ENCODE data around the gene STYK1.
"Not testable (repeated sequence)": the region's sequence is repeated elsewhere in the genome, so short reads cannot be mapped to it uniquely, and the experiment has no call there.

The STYK1 gene

DNA sequence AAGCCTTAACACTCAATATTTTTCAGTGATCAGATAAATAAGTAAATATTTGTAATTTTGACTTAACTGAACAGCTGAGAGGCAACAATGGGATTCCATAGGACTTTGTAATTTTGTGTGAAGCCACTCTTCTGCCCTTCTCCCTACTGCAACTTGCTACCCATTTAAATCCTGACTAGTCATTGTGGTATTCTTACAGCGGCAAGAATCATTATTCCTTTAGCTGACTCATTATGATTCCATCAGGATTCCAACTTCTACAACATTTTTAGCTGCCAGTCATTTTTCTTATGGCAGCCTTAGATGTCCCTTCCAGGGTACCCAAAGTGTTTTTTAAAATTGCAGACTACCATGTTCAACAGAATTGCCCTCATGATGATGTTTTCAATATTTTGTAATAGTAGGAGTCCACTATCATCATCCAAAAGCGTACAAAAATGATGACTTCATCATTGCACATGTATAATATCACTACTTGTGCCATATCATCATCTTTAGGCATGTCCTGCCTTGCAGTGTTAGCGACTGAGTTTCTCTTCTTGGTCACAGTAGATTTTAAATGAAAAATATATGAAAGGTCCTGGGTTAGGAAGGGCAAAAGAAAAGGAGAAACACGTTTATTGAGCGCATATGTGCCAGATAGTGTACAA is 55.4 kb downstream of the STYK1 start:
- ATAC-seq (no peak), DNase-seq (ENCODE audit: low spot score in 2 of 2) (no peak)
- no peaks in the 10 kb centered on the region for H3K9me3 Mint-ChIP-seq
- peaks cover 4% of the 10 kb centered on the region for H3K36me3 Mint-ChIP-seq
- peaks cover 2% of the 10 kb centered on the region for H3K4me1 Mint-ChIP-seq
- no peak overlapping the region for H3K27ac Mint-ChIP-seq
- no peak overlapping the region for H3K4me3 Mint-ChIP-seq

DNA sequence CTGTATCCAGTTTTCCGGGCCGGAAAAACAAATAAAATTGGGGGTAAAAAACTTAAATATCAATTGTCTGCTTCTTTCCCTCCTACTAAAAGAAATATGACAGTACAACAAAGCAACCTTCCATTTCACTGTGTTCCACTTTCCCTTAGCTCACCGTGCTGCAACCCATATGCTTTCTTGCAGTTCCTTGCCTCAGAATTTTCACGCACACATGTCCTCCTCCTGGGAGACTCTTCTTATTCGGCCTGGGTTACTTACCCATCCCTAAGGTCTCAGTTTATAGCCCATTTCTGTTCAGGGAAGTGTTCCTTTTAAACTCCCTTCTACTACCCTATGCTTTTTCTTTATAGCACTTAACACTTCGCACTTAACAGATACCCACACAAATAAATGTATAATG is 56.0 kb downstream of the STYK1 start:
- DNase-seq (ENCODE audit: low spot score in 2 of 2), result no peak
- Mint-ChIP-seq H3K36me3 (peaks cover 10% of the 10 kb centered on the region), H3K27ac (no peak overlapping the region), H3K4me3 (no peak overlapping the region), H3K4me1 (peaks cover 8% of the 10 kb centered on the region), H3K9me3 (no peaks in the 10 kb centered on the region)
- no peak for ATAC-seq

DNA sequence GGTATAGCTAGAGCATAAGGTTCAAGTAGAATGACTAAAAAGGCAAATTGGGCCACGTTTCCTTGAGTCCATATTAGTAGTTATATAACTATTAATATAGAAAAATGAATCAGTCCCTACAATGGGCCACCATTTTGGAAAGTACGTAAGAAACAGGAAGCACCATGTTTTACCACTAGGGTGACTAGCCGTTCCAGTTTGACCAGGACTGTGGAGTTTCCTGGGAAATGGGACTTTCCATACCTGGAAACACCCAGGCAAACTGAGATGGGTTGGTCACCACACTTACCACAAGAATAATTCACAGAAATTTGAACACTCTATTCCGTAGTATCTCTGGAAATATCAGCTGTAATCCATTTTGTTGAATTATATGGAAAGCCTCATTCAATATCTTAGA is 58.3 kb downstream of the STYK1 start:
- Mint-ChIP-seq H3K4me3 (no peak overlapping the region), H3K4me1 (peaks cover 25% of the 10 kb centered on the region), H3K36me3 (peaks cover 33% of the 10 kb centered on the region), H3K27ac (no peak overlapping the region), H3K9me3 (no peaks in the 10 kb centered on the region)
- ATAC-seq (no peak), DNase-seq (ENCODE audit: low spot score in 2 of 2) (no peak)

DNA sequence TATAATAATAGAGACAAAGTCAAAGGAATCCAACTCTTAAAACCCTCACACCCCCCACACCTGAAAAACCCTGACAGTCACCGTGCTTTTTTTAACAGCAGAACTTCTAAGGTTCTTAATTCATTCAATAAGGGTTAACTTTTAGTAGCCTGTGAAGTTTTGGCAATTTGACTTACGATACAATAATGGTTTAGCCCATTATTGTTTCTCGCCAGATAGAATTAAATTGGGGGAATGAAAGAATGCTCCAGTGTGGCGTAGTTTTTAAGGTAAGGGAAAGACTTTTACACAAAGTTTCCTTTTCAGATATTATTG is 59.8 kb downstream of the STYK1 start:
- ATAC-seq, result no peak
- H3K36me3 Mint-ChIP-seq, result peaks cover 48% of the 10 kb centered on the region

DNA sequence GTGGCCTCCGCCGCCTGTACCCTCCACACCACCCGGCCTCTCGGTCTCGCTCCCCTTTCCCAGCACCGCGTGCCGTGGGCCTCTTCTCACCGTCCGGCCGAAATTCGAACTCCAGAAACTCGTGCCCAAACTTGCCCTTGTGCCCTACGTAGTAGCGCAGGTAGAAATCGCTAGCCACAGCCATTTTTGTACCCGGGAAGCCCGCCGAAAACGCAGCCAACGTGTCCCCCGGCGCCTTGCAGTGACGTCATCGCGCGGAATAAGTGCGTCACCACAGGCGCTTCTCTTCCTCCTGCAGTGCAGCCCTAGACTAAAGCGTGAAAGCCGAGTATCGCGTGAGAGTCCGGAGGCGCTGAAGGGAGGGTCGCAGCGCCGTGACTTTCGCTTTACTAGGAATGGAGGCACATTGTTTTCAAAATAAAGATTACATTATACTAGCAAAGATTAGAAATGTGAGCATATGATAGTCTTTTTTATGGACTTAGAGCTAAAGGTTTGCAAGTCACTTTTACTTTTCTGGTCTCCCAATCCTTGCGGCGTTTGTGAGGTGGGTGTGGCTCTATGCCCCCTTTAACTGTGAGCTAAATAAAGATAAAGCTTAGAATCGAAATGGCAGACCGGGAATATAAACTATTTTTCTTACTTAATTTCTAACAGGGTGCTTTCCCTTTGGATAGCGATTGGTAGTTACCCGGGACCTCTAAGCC is 60.4 kb downstream of the STYK1 start, which contains the start of gene MAGOHB:
MAGOHB (minus strand) TSS at position 261 of the 707 bp plus-strand sequence; CDS start at position 184, 77 bp downstream.
- peaks cover 25% of the 10 kb centered on the region for H3K4me1 Mint-ChIP-seq
- peaks cover 53% of the 10 kb centered on the region for H3K36me3 Mint-ChIP-seq
- peak; percentile 100 for DNase-seq (ENCODE audit: low spot score in 2 of 2)
- no peaks in the 10 kb centered on the region for H3K9me3 Mint-ChIP-seq
- ATAC-seq, result peak; percentile 99
- peak within 1 kb of the TSS; percentile 100 for H3K27ac Mint-ChIP-seq
- peak within 1 kb of the TSS; percentile 99 for H3K4me3 Mint-ChIP-seq

More for the DNA sequence above, 59.8 kb downstream of the STYK1 start:
- no peak for DNase-seq (ENCODE audit: low spot score in 2 of 2)
- peaks cover 25% of the 10 kb centered on the region for H3K4me1 Mint-ChIP-seq
- peak overlapping the region; percentile 100 for H3K27ac Mint-ChIP-seq
- H3K9me3 Mint-ChIP-seq, result no peaks in the 10 kb centered on the region
- peak overlapping the region; percentile 99 for H3K4me3 Mint-ChIP-seq

DNA sequence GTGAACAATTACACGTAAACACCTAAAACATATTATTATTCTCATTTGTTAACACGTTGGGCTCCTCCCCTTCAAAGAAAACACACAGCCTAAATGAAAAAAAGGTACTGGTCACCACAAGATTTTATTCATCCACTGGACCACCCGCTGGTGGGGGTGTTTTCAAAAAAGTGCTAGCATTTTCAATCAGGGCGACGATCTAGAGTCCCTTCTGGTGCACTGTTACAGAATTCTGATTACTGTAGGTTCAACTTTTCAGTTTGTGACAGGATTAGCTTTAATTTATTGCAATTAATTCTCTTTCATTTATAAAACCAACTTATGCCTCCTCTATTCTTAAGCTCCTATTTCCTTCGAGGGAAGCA is 60.9 kb downstream of the STYK1 start:
- Mint-ChIP-seq H3K4me3 (peak overlapping the region; percentile 99), H3K36me3 (peaks cover 59% of the 10 kb centered on the region), H3K9me3 (no peaks in the 10 kb centered on the region), H3K4me1 (peaks cover 25% of the 10 kb centered on the region), H3K27ac (peak overlapping the region; percentile 100)
- DNase-seq (ENCODE audit: low spot score in 2 of 2) (no peak), ATAC-seq (peak; percentile 2)

DNA sequence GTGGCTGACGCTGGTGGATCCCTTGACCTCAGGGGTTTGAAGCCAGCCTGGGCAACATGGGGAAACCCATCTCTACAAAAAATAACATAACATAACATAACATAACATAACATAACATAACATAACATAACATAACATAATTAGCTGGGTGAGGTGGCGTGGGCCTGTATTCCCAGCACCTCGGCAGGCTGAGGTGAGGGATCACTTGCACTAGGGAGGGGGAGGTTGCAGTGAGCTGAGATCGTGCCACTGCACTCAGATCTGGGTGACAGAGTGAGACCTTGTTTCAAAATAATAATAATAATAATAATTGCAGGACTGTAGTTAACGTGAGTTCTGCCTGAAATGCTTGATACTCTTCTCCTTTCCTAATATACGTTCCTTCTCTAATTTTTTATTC is 61.7 kb downstream of the STYK1 start:
- H3K27ac Mint-ChIP-seq, result peak overlapping the region; percentile 100
- no peak for ATAC-seq
- no peak for DNase-seq (ENCODE audit: low spot score in 2 of 2)
- peaks cover 25% of the 10 kb centered on the region for H3K4me1 Mint-ChIP-seq
- H3K4me3 Mint-ChIP-seq, result peak overlapping the region; percentile 99
- no peaks in the 10 kb centered on the region for H3K9me3 Mint-ChIP-seq
- peaks cover 67% of the 10 kb centered on the region for H3K36me3 Mint-ChIP-seq

DNA sequence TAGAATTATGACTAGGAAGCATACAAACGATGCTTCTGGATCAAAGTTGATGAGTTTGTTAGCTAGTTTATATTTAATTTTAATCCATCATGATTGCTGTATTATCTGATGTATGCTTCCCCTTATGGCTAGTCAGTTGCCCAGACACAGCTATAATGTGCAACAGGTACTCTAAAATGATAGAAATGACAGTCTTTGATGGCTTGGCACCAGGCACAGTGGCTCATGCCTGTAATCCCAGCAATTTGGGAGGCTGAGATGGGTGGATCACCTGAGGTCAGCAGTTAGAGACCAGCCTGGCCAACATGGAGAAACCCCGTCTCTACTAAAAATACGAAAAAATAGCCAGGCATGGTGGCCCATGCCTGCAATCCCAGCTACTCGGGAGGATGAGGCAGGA is 62.6 kb downstream of the STYK1 start:
- not testable (repeated sequence) for DNase-seq (ENCODE audit: low spot score in 2 of 2); H3K9me3 Mint-ChIP-seq; ATAC-seq
- Mint-ChIP-seq H3K4me3 (peak overlapping the region; percentile 99), H3K36me3 (peaks cover 76% of the 10 kb centered on the region), H3K27ac (peak overlapping the region; percentile 100), H3K4me1 (peaks cover 25% of the 10 kb centered on the region)

DNA sequence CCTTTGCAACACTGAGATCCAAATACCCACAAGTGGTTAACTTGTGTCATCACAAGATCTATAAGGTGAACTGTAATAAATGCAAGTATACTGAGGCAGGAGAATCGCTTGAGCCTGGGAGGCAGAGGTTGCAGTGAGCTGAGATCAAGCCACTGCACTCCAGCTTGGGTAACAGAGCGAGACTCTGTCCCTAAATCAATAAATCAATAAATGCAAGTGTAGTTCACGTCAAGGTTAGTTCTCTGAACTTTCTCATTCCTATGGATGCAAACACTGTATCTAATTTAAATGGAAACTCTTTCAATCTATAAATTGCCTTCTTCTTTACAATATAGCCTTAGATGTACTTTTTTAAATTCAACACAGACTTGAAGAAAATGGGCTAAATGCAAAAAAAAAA is 63.7 kb downstream of the STYK1 start:
- peaks cover 25% of the 10 kb centered on the region for H3K4me1 Mint-ChIP-seq
- H3K4me3 Mint-ChIP-seq, result no peak overlapping the region
- no peaks in the 10 kb centered on the region for H3K9me3 Mint-ChIP-seq
- H3K27ac Mint-ChIP-seq, result no peak overlapping the region
- ATAC-seq, result no peak
- H3K36me3 Mint-ChIP-seq, result peaks cover 87% of the 10 kb centered on the region
- no peak for DNase-seq (ENCODE audit: low spot score in 2 of 2)

DNA sequence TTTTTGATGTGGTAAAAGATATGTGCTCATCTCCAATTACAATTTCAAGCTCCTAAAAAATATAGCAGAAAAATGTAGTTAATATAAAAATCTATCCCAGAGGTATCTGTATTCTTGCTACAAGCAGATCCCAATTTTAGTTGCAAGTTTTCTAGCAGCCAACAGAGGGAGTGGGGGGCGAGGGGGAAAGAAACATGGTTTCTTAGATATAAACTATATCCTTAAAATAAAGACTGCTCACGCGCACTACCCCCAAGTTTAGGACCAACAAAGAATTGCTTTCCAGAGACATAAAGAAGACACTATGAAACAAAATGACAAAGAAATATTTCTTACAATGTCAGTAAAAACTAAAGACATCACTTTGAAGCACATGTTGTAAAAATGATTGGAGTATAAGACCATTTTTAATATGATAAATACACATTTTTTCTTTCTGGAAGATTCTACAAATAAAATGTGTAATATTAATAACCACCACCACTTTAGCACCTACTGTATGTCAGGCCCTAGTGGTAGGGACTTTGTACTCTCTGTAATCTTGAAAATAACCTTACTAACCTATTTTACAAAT is 65.9 kb downstream of the STYK1 start:
- peaks cover 33% of the 10 kb centered on the region for H3K4me1 Mint-ChIP-seq
- H3K4me3 Mint-ChIP-seq, result no peak overlapping the region
- no peak for DNase-seq (ENCODE audit: low spot score in 2 of 2)
- H3K9me3 Mint-ChIP-seq, result no peaks in the 10 kb centered on the region
- H3K36me3 Mint-ChIP-seq, result peaks cover 100% of the 10 kb centered on the region
- no peak overlapping the region for H3K27ac Mint-ChIP-seq
- no peak for ATAC-seq

DNA sequence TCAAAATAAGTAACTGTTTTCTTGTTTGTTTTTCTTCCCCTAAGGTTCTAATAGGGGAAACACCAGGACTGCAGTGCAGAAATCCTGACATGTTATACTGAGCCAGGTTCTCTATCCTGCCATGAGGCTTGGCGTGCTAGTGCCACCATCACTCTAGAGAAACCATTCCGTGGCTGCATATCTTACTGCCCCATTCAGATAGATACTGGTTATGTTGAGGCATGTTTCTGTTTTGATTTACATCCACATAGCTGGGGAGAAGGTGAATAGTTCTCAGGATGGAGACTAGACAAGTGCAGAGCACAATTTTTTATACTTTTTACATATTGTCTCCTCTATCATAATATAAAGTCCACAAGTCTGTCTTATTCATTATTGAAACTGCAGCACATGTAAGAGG is 72.0 kb downstream of the STYK1 start:
- H3K36me3 Mint-ChIP-seq, result peaks cover 70% of the 10 kb centered on the region
- H3K4me1 Mint-ChIP-seq, result peaks cover 24% of the 10 kb centered on the region
- no peak for DNase-seq (ENCODE audit: low spot score in 2 of 2)
- peak overlapping the region; percentile 61 for H3K4me3 Mint-ChIP-seq
- peak; percentile 81 for ATAC-seq
- no peaks in the 10 kb centered on the region for H3K9me3 Mint-ChIP-seq
- H3K27ac Mint-ChIP-seq, result peak overlapping the region; percentile 80

DNA sequence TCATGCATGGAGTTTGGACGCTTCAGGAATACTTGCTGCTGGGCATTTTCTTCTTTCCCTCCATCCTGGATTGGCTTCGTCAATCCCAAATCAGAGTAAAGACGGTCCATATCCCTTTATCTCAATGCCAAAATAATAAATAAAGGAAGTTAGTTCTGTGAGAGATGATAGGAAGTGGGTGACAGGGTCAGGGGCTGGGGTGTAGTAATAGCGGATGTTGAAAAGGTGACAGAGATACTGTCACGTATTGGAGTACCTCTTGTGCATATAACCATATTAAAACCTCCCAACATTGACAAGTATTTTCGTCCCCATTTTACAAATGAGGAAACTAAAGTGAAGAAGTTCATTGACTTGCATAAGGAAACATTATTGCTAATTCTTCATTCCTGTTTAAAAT is 72.9 kb downstream of the STYK1 start:
- peaks cover 24% of the 10 kb centered on the region for H3K4me1 Mint-ChIP-seq
- H3K4me3 Mint-ChIP-seq, result peak overlapping the region; percentile 61
- peak overlapping the region; percentile 80 for H3K27ac Mint-ChIP-seq
- no peaks in the 10 kb centered on the region for H3K9me3 Mint-ChIP-seq
- DNase-seq (ENCODE audit: low spot score in 2 of 2) (no peak), ATAC-seq (peak; percentile 58)
- H3K36me3 Mint-ChIP-seq, result peaks cover 70% of the 10 kb centered on the region

DNA sequence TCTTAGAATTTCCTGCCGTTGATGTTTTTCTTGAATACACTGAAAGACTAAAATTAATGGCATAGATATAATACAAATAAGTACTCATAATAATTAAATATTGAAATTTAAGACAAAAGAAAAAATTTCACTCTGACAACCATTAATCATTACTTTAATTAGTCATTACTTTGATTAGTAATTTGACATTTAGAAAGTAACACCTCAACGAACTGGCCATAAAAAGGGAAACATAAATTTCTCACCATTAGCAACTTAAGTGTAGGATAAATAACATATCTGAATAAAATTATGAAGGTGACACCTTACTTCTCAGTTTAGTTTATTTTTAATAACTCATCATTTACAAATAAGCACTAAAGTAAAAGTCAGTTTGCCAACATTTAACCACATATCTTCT is 78.0 kb downstream of the STYK1 start:
- DNase-seq (ENCODE audit: low spot score in 2 of 2), result no peak
- peak overlapping the region; percentile 15 for H3K27ac Mint-ChIP-seq
- H3K36me3 Mint-ChIP-seq, result peaks cover 77% of the 10 kb centered on the region
- no peaks in the 10 kb centered on the region for H3K4me1 Mint-ChIP-seq
- H3K9me3 Mint-ChIP-seq, result no peaks in the 10 kb centered on the region
- H3K4me3 Mint-ChIP-seq, result peak overlapping the region; percentile 51
- ATAC-seq, result no peak

DNA sequence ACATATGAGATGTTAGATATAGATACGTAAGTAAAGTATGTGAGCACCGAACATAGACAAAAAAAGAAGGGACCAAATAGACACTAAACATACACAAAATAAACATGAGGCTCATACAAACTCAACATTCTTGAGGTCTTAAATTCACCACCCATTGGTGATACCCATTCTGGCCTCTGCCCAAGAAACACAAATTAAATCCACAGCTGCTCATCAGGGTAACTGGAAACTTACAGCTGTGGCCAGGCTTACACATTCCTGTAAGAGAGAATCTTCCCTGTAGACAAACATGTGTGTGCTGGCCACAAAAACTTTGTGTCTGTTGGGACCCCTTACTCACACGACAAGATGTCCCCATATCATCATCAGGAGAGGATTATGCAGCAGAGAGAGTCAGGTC is 82.9 kb downstream of the STYK1 start:
- no peak for ATAC-seq
- Mint-ChIP-seq H3K9me3 (no peaks in the 10 kb centered on the region), H3K27ac (no peak overlapping the region), H3K4me1 (no peaks in the 10 kb centered on the region), H3K36me3 (peaks cover 88% of the 10 kb centered on the region), H3K4me3 (no peak overlapping the region)
- no peak for DNase-seq (ENCODE audit: low spot score in 2 of 2)

DNA sequence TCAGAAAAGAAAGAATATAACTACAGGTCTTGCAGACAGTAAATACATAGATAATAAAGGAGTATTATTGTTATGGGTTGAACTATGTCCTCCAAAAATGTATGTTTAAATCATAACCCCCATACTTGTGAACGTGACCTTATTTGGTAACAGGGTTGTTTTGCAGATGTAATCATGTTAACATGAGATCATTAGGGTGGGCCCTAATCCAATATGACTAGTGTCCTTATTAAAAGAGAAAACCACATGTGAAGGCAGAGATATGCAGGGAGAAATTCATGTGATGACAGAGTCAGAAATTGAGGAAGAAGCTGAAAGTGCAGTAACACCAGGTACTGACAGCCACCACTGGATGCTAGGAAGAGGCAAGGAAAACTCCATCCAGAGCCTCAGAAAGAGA is 89.4 kb downstream of the STYK1 start:
- Mint-ChIP-seq H3K27ac (no peak overlapping the region), H3K4me3 (no peak overlapping the region), H3K36me3 (peaks cover 71% of the 10 kb centered on the region), H3K9me3 (peaks cover 3% of the 10 kb centered on the region), H3K4me1 (peaks cover 14% of the 10 kb centered on the region)
- no peak for ATAC-seq
- DNase-seq (ENCODE audit: low spot score in 2 of 2), result no peak

DNA sequence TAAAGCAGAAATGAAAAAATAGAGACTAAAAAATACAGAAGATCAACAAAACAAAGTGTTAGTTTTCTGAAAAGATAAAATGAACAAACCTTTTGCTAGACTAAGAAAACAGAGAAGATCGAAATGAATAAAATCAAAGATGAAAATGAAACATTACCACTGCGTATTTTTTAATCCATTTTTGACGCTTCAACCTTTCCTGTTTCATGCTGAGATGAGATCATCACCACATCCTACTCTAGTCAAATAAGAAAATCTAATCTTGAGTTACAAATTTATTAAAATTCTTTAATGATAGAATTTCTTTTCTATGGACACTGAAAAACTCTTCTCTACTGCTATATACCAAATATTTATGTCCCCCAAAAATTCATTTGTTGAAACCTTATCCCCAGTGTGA is 91.1 kb downstream of the STYK1 start:
- ATAC-seq (peak; percentile 61), DNase-seq (ENCODE audit: low spot score in 2 of 2) (no peak)
- peaks cover 61% of the 10 kb centered on the region for H3K36me3 Mint-ChIP-seq
- peak overlapping the region; percentile 10 for H3K27ac Mint-ChIP-seq
- peaks cover 18% of the 10 kb centered on the region for H3K4me1 Mint-ChIP-seq
- H3K4me3 Mint-ChIP-seq, result peak overlapping the region; percentile 20
- peaks cover 3% of the 10 kb centered on the region for H3K9me3 Mint-ChIP-seq

Data from stimulated activated effector memory CD8-positive, alpha-beta T cell treated with anti-CD3 and anti-CD28 coated beads, Interleukin-12 subunit alpha, Interleukin-12 subunit beta, amount 100 ng/mL, for 72 hours (primary cell).